HEK293 (cell line): Measurements from ENCODE around the gene FBN2.

Experiments
- CTCF ChIA-PET: fragments of 350-600 bp; formaldehyde crosslinking; extraction: SDS; loops from one replicate; lab custom pipeline; 2021; ENCODE audit warnings: antibody characterized with exemption; lab: Yijun Ruan, JAX
- POLR2A ChIA-PET: fragments of 300-600 bp; formaldehyde crosslinking; extraction: SDS; loops from one replicate; lab custom pipeline; 2020; ENCODE audit warnings: antibody characterized with exemption, inconsistent platforms; lab: Yijun Ruan, JAX
- H3K27ac ChIP-seq: fragments of 200-500 bp; sonication (Bioruptor generic); 2 replicates; pipeline ENCODE4 v1.5.1; 2014; ENCODE audit warnings: low read depth, low read length, control low read depth, inconsistent platforms; ENCODE audit errors: extremely low read depth
- H3K36me3 ChIP-seq, 2 experiments: fragments of 200-500 bp in 1 of 2; sonication (Bioruptor generic) in 1 of 2; 1 replicate in 1 of 2; 2 replicates in 1 of 2; pipeline ENCODE4 v1.5.1; 2014 to 2017; ENCODE audit warnings: inconsistent platforms in 2 of 2, low read length in 2 of 2; ENCODE audit not compliant: control insufficient read depth in 2 of 2, insufficient read depth in 1 of 2
- H3K4me1 ChIP-seq: fragments of 200-500 bp; sonication (Bioruptor generic); 2 replicates; pipeline ENCODE4 v1.5.1; 2014; ENCODE audit warnings: mild to moderate bottlenecking, low read length, inconsistent platforms; ENCODE audit not compliant: control insufficient read depth, insufficient read depth
- H3K4me3 ChIP-seq: 2 replicates; pipeline ENCODE4 v1.5.1; 2011; ENCODE audit warnings: low read depth, mild to moderate bottlenecking, control low read depth, low read length, moderate library complexity
- H3K9me3 ChIP-seq: fragments of 200-500 bp; sonication (Bioruptor generic); 2 replicates; pipeline ENCODE4 v1.5.1; 2014; ENCODE audit warnings: low read depth, low read length, inconsistent platforms; ENCODE audit not compliant: control insufficient read depth, insufficient read depth
- CTCF ChIP-seq: fragments of 450-650 bp; formaldehyde crosslinking; IDR thresholded peaks from 2 replicates; pipeline ENCODE4 v1.5.1; 2016; ENCODE audit warnings: missing biosample characterization, missing genetic modification characterization
- ELK4 ChIP-seq: IDR thresholded peaks from 2 replicates; pipeline ENCODE4 v1.6.1; 2011; ENCODE audit warnings: mild to moderate bottlenecking, low read depth, low read length, borderline replicate concordance
- HOXA7 ChIP-seq: sonication (generic); formaldehyde crosslinking; IDR thresholded peaks from 2 replicates; pipeline ENCODE4 v1.8.1; 2022; ENCODE audit warnings: missing genetic modification reagents, borderline replicate concordance
- KLF7 ChIP-seq: fragments of 450-650 bp; formaldehyde crosslinking; IDR thresholded peaks from 2 replicates; pipeline ENCODE4 v1.5.1; 2016; ENCODE audit warnings: missing biosample characterization, missing genetic modification characterization, borderline replicate concordance
- PRDM2 ChIP-seq: fragments of 450-650 bp; formaldehyde crosslinking; IDR thresholded peaks from 2 replicates; pipeline ENCODE4 v1.5.1; 2016; ENCODE audit warnings: missing biosample characterization, missing genetic modification characterization, borderline replicate concordance
- WT1 ChIP-seq: fragments of 450-650 bp; formaldehyde crosslinking; IDR thresholded peaks from 2 replicates; pipeline ENCODE4 v1.5.1; 2016; ENCODE audit warnings: missing biosample characterization, missing genetic modification characterization
- ZBTB11 ChIP-seq: fragments of 450-650 bp; formaldehyde crosslinking; conservative IDR thresholded peaks from 2 replicates; pipeline ENCODE4 v1.5.1; 2016; ENCODE audit warnings: low read depth, missing biosample characterization, missing genetic modification characterization
- ZNF132 ChIP-seq: fragments of 450-650 bp; formaldehyde crosslinking; IDR thresholded peaks from 2 replicates; pipeline ENCODE4 v1.5.1; 2017; ENCODE audit warnings: missing biosample characterization, missing genetic modification characterization, borderline replicate concordance
- ZNF362 ChIP-seq: fragments of 450-650 bp; formaldehyde crosslinking; IDR thresholded peaks from 2 replicates; pipeline ENCODE4 v1.5.1; 2016; ENCODE audit warnings: missing biosample characterization, missing genetic modification characterization
- ZNF394 ChIP-seq: fragments of 450-650 bp; formaldehyde crosslinking; IDR thresholded peaks from 2 replicates; pipeline ENCODE4 v1.5.1; 2016; ENCODE audit warnings: missing biosample characterization, missing genetic modification characterization, mild to moderate bottlenecking, moderate library complexity, borderline replicate concordance
- ZNF513 ChIP-seq: fragments of 450-650 bp; IDR thresholded peaks from 2 replicates; pipeline ENCODE4 v1.5.1; 2018; ENCODE audit warnings: missing biosample characterization, missing genetic modification characterization
- ZNF560 ChIP-seq: fragments of 450-650 bp; formaldehyde crosslinking; IDR thresholded peaks from 2 replicates; pipeline ENCODE4 v1.5.1; 2017; ENCODE audit warnings: missing biosample characterization, missing genetic modification characterization, borderline replicate concordance
- ZNF76 ChIP-seq: fragments of 450-650 bp; formaldehyde crosslinking; IDR thresholded peaks from 2 replicates; pipeline ENCODE4; 2016; ENCODE audit warnings: low read depth, missing biosample characterization, missing genetic modification characterization, borderline replicate concordance

FBN2 gene

GRCh38 chr5:128397876-128398275 is 140.2 kb downstream of the FBN2 start:
- Histone ChIP-seq H3K27ac (no peak overlapping the region), H3K9me3 (no peaks in the 10 kb centered on the region), H3K4me1 (no peaks in the 10 kb centered on the region), H3K36me3 (peaks cover 0 to 3% of the 10 kb centered on the region in 2 experiments), H3K4me3 (no peak overlapping the region)
- POLR2A ChIA-PET, result no interaction called here
- CTCF ChIA-PET, result no interaction called here
- TF ChIP-seq ZNF76 (no peak), KLF7 (tag by site-specific recombination) (no peak), ZNF560 (tag by site-specific recombination) (no peak), ZNF132 (tag by site-specific recombination) (no peak), WT1 (tag by site-specific recombination) (no peak), ELK4 (no peak)

GRCh38 chr5:128395073-128395472 is 143.0 kb downstream of the FBN2 start:
- H3K4me3 ChIP-seq, result no peak overlapping the region
- no peaks in the 10 kb centered on the region for H3K4me1 ChIP-seq
- ChIA-PET CTCF (no interaction called here), POLR2A (no interaction called here)
- no peak overlapping the region for H3K27ac ChIP-seq
- H3K36me3 ChIP-seq, result peaks cover 6 to 17% of the 10 kb centered on the region in 2 experiments; a peak in 2 of 3 replicates
- no peak for TF ChIP-seq ZNF362
- TF ChIP-seq HOXA7 (CRISPR knock-in tag), result no peak
- no peak for TF ChIP-seq ZNF513
- TF ChIP-seq ZNF394, result no peak
- no peak for TF ChIP-seq PRDM2 (tag by site-specific recombination)
- no peaks in the 10 kb centered on the region for H3K9me3 ChIP-seq

GRCh38 chr5:128384068-128384467 is 154.0 kb downstream of the FBN2 start:
- ChIA-PET POLR2A (no interaction called here), CTCF (interaction anchor here (1.3 kb wide), 1 partner anchor 107 kb away, joined by 4 read pairs; no protein-coding TSS in a partner anchor)
- TF ChIP-seq ZBTB11 (no peak), CTCF (tag by site-specific recombination) (no peak)
- no peak overlapping the region for H3K4me3 ChIP-seq
- H3K4me1 ChIP-seq, result peaks cover 9% of the 10 kb centered on the region
- no peak overlapping the region for H3K27ac ChIP-seq
- peaks cover 0 to under 1% of the 10 kb centered on the region in 2 experiments; a peak in 1 of 3 replicates for H3K36me3 ChIP-seq
- no peaks in the 10 kb centered on the region for H3K9me3 ChIP-seq
